ENCODE data around the gene PLCH2.
"Not testable (repeated sequence)": the region's sequence is repeated elsewhere in the genome, so short reads cannot be mapped to it uniquely, and the experiment has no call there.

The PLCH2 gene

GRCh38 chr1:2547210-2548067 lies 71.3 kb downstream of the PLCH2 start:
- no peak overlapping the region for H3K9ac ChIP-seq (ENCODE audit: insufficient read length)
- no peaks in the 10 kb centered on the region for H3K36me3 ChIP-seq (ENCODE audit: insufficient read depth, low read length)
- no peaks in the 10 kb centered on the region for H3K9me3 ChIP-seq (ENCODE audit: low read depth, low read length)
- H3K27ac ChIP-seq: peak overlapping the region; percentile 54
- H3K4me3 ChIP-seq: peak overlapping the region; percentile 71
- no peak for DNase-seq (ENCODE audit: low read depth, low spot score)
- no peak for TF ChIP-seq FOXP2 (optimal IDR thresholded peaks at IDR 0.05; ENCODE audit: control extremely low read depth, extremely low read length, insufficient read depth)

DNA sequence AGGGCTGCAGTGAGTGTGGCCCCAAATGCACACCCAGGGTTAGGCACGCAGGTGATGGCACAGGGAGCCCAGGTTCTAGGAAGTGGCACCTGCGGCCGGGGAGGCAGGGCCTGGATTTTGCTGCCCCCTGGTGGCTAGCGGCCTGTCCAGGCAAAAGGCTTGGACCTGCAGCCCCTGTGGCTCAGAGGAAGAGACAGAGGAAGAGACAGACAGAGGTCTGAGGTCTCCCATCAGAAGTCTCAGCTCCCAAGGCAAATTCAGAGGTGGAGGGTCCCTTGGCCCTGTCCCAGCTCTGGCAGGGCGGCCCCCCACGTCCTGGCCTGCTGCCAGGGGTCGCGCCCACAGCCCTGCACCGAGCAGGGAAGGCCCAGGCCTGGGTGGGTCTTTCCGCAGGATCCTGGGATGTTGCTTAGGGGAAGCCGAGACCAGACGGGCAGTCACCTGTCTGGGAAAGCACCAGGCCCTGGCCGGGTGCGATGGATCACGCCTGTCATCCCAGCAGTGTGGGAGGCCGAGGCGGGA lies 72.0 kb downstream of the PLCH2 start:
- Histone ChIP-seq H3K9ac (ENCODE audit: insufficient read length) (no peak overlapping the region), H3K9me3 (ENCODE audit: low read depth, low read length) (no peaks in the 10 kb centered on the region), H3K4me3 (no peak overlapping the region), H3K36me3 (ENCODE audit: insufficient read depth, low read length) (no peaks in the 10 kb centered on the region), H3K27ac (no peak overlapping the region)
- TF ChIP-seq EZH2 (IDR thresholded peaks at IDR 0.05) (no peak), POLR2AphosphoS5 (IDR thresholded peaks at IDR 0.05; ENCODE audit: borderline replicate concordance, low read depth, low read length) (no peak), FOXP2 (optimal IDR thresholded peaks at IDR 0.05; ENCODE audit: control extremely low read depth, extremely low read length, insufficient read depth) (no peak)
- no peak for DNase-seq (ENCODE audit: low read depth, low spot score)

DNA sequence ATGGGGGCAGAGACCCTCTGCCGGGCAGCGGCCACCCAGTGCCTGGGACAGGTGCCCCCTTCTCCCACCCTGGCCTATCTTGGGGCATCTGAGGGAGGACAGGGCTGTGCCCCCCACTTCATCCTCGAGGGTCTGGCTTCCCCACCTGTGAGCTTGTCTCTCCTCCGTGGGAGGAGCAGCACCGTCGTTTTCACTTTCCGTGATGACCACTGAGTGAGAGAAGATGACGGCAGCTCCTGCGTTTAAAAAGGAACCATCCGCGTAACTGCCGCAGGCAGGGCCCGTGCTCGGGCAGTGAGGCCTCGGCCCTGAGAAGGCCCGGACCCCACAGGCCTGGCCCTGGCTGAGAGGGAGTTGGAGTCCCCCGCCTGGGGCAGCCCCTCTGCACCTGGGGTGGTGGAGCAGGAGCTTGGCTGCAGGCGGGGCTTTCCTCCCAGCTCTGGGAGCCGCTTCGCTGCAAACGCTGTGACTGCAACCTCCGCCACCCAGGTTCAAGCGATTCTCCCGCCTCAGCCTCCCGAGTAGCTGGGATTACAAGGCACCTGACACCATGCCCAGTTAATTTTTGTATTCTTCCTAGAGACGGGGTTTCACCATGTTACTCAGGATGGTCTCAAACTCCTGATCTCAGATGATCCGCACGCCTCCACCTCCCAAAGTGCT lies 73.4 kb downstream of the PLCH2 start:
- H3K4me3 ChIP-seq; H3K27ac ChIP-seq; H3K9me3 ChIP-seq (ENCODE audit: low read depth, low read length); H3K9ac ChIP-seq (ENCODE audit: insufficient read length); H3K36me3 ChIP-seq (ENCODE audit: insufficient read depth, low read length); DNase-seq (ENCODE audit: low read depth, low spot score): not testable (repeated sequence)

GRCh38 chr1:2550309-2550861 lies 74.3 kb downstream of the PLCH2 start:
- not testable (repeated sequence) for H3K9ac ChIP-seq (ENCODE audit: insufficient read length); H3K9me3 ChIP-seq (ENCODE audit: low read depth, low read length); DNase-seq (ENCODE audit: low read depth, low spot score); H3K36me3 ChIP-seq (ENCODE audit: insufficient read depth, low read length); H3K27ac ChIP-seq; H3K4me3 ChIP-seq

DNA sequence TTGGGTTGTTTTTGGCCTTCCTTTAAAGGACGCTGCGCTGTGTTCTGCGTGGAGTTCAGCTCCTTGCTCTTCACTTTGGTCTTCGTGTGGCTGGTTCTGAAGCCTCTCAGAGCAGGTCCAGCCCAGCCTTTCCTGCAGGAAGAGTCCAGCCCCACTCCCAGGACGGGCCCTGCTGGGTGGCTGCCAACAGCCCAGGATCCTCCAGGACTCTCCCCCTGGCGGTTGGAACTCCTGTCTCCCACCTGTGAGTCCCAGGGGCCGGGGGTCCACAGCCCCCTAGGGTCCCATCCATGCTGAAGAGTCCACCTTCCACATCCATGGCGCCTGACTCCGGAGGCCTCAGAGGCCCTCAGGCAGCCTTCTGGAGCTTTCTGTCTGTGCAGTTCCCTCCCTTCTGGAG lies 75.5 kb downstream of the PLCH2 start:
- not testable (repeated sequence) for DNase-seq (ENCODE audit: low read depth, low spot score); H3K9ac ChIP-seq (ENCODE audit: insufficient read length); H3K27ac ChIP-seq; H3K36me3 ChIP-seq (ENCODE audit: insufficient read depth, low read length); H3K9me3 ChIP-seq (ENCODE audit: low read depth, low read length); H3K4me3 ChIP-seq

GRCh38 chr1:2552189-2552588 lies 76.1 kb downstream of the PLCH2 start:
- Histone ChIP-seq H3K4me3 (no peak overlapping the region), H3K9me3 (ENCODE audit: low read depth, low read length) (no peaks in the 10 kb centered on the region), H3K9ac (ENCODE audit: insufficient read length) (no peak overlapping the region), H3K27ac (no peak overlapping the region), H3K36me3 (ENCODE audit: insufficient read depth, low read length) (no peaks in the 10 kb centered on the region)
- no peak for TF ChIP-seq POLR2AphosphoS5 (IDR thresholded peaks at IDR 0.05; ENCODE audit: borderline replicate concordance, low read depth, low read length)
- no peak for TF ChIP-seq FOXP2 (optimal IDR thresholded peaks at IDR 0.05; ENCODE audit: control extremely low read depth, extremely low read length, insufficient read depth)
- no peak for TF ChIP-seq EZH2 (IDR thresholded peaks at IDR 0.05)
- DNase-seq (ENCODE audit: low read depth, low spot score): no peak

- not testable (repeated sequence) for H3K27ac ChIP-seq; H3K4me3 ChIP-seq; H3K9ac ChIP-seq (ENCODE audit: insufficient read length); H3K9me3 ChIP-seq (ENCODE audit: low read depth, low read length); H3K36me3 ChIP-seq (ENCODE audit: insufficient read depth, low read length); DNase-seq (ENCODE audit: low read depth, low spot score)
Observed at GRCh38 chr1:2553076-2553475, 77.0 kb downstream of the PLCH2 start.

DNA sequence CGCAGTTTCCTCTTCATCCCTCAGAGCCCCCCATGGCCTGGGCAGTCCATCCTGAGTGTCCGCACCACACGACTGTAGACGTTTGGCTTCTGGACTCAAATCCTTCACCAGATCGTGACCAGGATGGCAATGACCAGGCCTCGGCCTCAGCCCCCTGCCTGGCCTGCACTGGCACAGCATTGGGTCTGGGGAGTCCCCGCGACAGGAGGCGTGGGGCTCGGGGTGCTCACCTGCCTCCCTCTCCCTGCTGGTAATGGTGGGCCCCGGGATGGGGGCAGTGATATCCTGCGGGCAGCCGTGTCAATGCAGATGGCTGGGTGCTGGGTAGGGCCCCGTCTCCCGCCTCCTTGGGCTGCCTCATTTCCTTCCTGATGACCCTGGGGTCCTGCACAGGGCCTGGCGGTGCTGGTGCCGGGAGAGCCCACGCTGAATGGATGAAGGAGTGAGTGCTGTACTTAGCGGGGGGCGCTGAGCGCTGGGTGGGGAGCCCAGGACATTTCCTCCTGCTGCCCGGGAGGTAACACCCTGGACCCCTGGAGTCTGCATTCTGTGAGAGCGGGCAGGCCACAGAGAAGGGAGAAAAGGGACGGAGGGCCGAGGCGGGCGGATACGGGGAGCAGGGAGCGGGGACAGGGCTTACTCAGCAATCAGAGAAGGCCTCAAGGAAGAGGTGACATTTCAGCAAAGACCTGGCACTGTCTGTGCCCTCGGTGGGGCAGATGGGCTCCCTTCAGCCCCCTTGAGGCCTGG lies 78.0 kb downstream of the PLCH2 start:
- TF ChIP-seq FOXP2 (optimal IDR thresholded peaks at IDR 0.05; ENCODE audit: control extremely low read depth, extremely low read length, insufficient read depth) (no peak), EZH2 (IDR thresholded peaks at IDR 0.05) (no peak), POLR2AphosphoS5 (IDR thresholded peaks at IDR 0.05; ENCODE audit: borderline replicate concordance, low read depth, low read length) (no peak)
- no peaks in the 10 kb centered on the region for H3K9me3 ChIP-seq (ENCODE audit: low read depth, low read length)
- no peak overlapping the region for H3K9ac ChIP-seq (ENCODE audit: insufficient read length)
- no peak overlapping the region for H3K27ac ChIP-seq
- H3K36me3 ChIP-seq (ENCODE audit: insufficient read depth, low read length): no peaks in the 10 kb centered on the region
- DNase-seq (ENCODE audit: low read depth, low spot score): no peak
- H3K4me3 ChIP-seq: no peak overlapping the region
